Mononuclear cell (primary cell): ENCODE data around the gene ATP1A3. TPM values are rescaled to one million over a fixed set of nuclear protein-coding genes. Genes with fewer than 3 reads are reported as not detected.
"Not testable (repeated sequence)": the region's sequence is repeated elsewhere in the genome, so short reads cannot be mapped to it uniquely, and the experiment has no call there.

ENCODE experiments used
- H3K27me3 ChIP-seq: 2 replicates; pipeline ENCODE4 v1.6.0; 2011; ENCODE audit warnings: low read length, control low read depth; ENCODE audit not compliant: insufficient read depth
- H3K4me1 ChIP-seq: 2 replicates; pipeline ENCODE4 v1.5.1; 2011; ENCODE audit warnings: mild to moderate bottlenecking, low read length, control low read depth; ENCODE audit not compliant: insufficient read depth
- H3K4me3 ChIP-seq: 2 replicates; pipeline ENCODE4 v1.5.1; 2011; ENCODE audit warnings: mild to moderate bottlenecking, low read length, moderate library complexity
- H3K9me3 ChIP-seq: 2 replicates; pipeline ENCODE4 v1.5.1; 2011; ENCODE audit warnings: low read depth, mild to moderate bottlenecking, control low read depth, low read length
- total RNA-seq: library from RNA; depleted of rRNA; stranded (reverse); fragments of >200 nt; gene quantifications from one replicate; pipeline ENCODE4 v1.2.3, GENCODE V29; 2012

ATP1A3 gene
- total RNA-seq, 1 donor = 1.7 TPM

DNA sequence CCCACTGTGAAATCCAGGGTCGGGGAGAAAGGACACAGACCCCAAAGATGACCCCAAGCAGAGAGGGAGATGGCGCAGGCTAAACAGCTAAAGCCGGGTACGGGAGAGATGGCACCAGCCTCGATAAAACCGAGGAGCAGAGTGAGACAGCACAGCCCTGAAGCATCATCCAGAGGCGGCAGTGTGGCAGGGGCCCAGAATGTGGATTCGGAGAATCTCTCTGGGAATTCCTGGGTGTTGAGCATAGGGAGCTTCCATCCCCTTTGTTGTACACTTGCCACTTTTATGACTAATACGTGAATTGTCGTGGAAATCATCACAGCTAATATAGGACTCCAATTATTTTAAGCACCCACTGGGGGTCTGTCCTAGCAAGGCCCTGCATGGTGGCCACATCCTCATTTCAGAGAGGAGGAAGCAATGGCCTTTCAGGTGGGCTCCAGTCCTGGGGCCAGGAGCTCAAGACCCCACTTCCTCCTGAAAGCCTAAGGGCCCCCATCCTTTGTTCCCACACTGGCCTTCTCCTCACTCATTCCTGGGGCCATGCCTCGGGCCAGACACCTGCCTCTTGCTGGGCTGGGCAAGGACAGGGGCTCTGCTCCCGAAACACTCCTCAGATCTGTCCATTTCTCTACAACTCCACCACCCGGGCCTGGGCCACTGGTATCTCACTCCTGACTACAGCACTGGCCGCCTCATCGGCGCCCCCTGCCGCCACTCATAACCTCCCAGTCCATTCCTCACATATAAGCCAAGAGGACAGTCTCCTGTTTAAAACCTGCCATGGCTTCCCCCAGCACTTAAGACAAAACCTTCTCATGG is 29.3 kb upstream of the ATP1A3 start:
- Histone ChIP-seq H3K9me3 (no peaks in the 10 kb centered on the region), H3K4me3 (no peak overlapping the region), H3K27me3 (no peaks in the 10 kb centered on the region), H3K4me1 (no peaks in the 10 kb centered on the region)

DNA sequence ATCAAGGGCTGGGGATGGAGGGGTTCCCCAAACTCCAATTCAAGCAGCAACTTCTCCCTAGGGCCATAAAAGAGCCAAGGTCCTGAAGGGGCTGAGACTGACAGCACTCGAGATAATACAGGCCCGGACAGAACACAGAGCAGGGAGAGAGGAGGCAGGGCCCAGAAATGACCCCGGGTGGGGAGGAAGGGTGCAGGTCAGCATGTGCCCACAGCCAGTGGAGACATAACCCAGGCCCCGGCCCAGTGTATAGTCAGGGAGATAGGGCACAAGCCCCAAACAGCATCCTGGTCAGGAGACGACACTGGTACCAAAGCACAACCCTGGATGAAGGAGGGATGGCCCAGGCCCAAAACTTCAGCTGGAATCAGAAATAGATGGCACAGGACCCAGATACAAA is 28.6 kb upstream of the ATP1A3 start:
- Histone ChIP-seq H3K9me3 (no peaks in the 10 kb centered on the region), H3K4me1 (no peaks in the 10 kb centered on the region), H3K27me3 (no peaks in the 10 kb centered on the region), H3K4me3 (no peak overlapping the region)

DNA sequence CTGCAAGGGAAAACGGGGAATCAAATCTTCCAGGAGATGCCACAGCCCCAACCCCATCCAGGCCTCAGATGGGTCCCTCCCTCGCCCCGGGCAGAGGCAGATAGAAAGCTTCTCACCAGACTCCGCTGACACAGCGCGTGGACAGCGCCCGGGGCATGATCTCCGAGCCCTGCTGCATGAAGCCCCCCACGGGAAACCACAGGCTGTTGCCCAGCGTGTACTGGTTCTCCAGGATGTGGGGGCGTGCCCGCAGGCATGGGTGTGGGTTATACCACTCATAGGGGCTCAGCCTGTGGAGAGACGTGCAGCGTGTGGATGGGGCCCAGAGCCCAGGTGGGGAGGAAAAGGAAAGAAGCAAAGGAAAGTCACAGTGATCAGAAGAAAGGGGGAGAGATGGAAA is 27.2 kb upstream of the ATP1A3 start:
- Histone ChIP-seq H3K4me3 (no peak overlapping the region), H3K27me3 (no peaks in the 10 kb centered on the region), H3K4me1 (no peaks in the 10 kb centered on the region), H3K9me3 (no peaks in the 10 kb centered on the region)

DNA sequence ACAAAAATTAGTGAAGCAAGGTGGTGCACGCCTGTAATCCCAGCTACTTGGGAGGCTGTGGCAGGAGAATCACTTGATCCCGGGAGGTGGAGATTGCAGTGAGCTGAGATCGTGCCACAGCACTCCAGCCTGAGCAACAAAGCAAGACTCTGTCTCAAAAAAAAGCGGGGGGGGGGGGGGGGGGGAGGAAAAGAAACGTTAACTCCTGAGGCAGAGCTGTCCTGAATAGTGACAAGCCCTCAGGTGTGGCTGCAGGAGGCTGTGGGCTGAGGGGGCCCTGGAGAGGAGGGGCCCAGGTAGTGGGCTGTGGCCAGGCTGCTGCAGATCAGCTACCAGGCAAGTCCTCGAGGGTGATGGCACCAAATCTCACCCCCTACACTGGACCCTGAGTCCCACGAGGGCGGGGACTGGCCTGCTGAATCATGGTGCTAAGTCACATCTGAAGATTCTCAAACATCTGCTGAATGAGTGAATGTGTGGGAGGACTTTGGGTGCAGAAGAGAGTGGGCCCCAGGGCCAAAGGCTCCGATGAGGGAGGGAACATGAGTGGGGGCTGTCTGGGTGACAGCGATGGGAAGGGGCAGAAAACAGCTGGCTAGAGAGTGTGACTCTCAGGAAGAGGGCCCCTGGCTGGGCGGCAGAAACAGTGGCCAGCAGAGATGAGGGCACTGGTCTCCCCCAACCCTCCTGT is 24.6 kb upstream of the ATP1A3 start:
- Histone ChIP-seq H3K4me3 (no peak overlapping the region), H3K27me3 (no peaks in the 10 kb centered on the region), H3K4me1 (no peaks in the 10 kb centered on the region), H3K9me3 (no peaks in the 10 kb centered on the region)

DNA sequence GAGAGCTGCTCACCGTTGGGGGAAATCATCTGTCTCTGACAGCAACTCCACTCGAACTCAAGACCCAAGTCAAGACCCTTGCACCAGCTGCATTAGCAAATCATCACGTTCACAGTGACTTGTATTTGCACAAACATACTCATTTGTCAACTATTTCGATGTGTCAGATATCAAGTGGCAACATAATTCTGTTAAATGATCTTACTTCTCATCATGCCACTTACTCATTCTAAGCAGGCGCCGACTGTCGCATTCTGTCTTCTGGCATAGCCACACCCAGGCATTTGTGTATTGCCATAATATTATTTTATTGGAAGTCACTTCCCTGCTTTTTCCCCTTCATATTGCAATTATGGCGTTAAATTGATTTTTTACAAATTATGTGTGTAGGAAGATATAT is 23.0 kb upstream of the ATP1A3 start:
- no peaks in the 10 kb centered on the region for H3K9me3 ChIP-seq
- H3K27me3 ChIP-seq = no peaks in the 10 kb centered on the region
- H3K4me1 ChIP-seq = no peaks in the 10 kb centered on the region
- no peak overlapping the region for H3K4me3 ChIP-seq

DNA sequence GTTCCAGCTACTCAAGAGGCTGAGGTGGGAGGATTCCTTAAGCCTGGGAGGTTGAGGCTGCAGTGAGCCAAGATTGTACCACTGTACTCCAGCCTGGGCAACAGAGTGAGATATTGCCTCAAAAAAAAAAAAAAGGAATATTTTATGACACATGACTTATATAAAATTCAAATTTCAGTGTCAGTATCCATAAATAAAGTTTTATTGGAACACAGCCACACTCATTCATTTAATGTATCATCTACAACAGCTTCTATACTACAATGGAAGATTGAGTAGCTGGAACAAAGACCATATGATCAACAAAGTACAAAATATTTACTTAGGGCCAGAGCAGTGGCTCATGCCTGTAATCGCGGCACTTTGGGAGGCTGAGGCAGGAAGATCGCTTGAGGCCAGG is 18.7 kb upstream of the ATP1A3 start:
- not testable (repeated sequence) for H3K27me3 ChIP-seq, H3K4me1 ChIP-seq, H3K4me3 ChIP-seq, H3K9me3 ChIP-seq

DNA sequence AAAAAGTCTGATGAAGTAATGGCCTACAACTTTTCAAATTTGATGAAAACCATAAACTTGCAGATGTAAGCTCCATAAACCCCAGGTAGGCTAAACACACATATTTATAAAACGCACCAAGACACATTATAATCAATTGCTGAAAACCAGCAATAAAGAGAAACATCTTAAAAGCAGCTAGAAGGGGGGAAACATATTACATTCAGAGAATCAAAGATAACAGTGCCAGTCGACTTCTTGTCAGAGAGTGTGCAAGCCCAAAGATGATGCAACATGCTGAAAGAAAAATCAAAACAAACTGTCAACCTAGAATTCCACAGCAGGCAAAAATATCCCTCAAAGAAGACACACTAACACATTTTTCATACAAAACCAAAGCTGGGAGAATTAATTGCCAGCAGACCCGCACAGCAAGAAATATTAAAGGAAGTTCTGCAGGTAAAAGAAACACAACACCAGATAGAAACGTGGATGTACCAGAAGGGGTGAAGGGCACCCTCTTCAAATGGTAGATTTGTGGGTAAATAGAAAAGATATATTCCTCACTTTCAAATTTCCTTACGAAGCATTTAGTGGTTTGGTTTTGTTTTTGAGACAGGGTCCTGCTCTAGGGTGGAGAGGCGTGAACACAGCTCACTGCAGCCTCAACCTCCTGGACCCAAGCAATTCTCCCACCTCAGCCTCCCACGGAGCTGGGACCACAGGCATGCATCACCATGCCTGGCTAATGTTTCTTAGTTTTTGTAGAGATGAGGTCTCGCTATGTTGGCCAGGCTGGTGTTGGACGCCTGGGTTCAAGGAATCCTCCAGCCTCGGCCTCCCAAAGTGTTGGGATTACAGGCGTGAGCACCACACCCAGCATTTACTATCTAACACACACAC is 16.5 kb upstream of the ATP1A3 start:
- no peak overlapping the region for H3K4me3 ChIP-seq
- H3K4me1 ChIP-seq = no peaks in the 10 kb centered on the region
- no peaks in the 10 kb centered on the region for H3K9me3 ChIP-seq
- no peaks in the 10 kb centered on the region for H3K27me3 ChIP-seq

DNA sequence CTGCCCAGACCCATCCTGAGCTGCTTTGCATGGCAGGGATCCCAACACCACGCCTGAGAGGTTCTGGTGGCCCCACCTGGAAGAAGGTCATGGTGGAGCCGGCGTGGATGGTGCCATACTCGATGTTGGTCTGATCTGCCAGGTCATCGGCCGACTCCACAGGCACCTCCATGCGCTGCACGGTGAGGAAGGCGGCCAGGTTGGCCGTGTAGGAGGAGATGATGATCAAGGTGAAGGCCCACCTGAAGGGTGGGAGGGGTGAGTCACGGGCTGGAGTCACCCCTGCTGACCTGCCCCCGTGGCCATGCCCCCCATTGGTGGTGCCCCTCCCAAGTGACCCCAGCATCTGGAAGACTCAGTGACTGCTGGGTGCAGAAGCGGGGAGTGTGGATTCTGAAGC is 12.5 kb upstream of the ATP1A3 start:
- Histone ChIP-seq H3K4me1 (no peaks in the 10 kb centered on the region), H3K9me3 (no peaks in the 10 kb centered on the region), H3K27me3 (no peaks in the 10 kb centered on the region), H3K4me3 (no peak overlapping the region)

DNA sequence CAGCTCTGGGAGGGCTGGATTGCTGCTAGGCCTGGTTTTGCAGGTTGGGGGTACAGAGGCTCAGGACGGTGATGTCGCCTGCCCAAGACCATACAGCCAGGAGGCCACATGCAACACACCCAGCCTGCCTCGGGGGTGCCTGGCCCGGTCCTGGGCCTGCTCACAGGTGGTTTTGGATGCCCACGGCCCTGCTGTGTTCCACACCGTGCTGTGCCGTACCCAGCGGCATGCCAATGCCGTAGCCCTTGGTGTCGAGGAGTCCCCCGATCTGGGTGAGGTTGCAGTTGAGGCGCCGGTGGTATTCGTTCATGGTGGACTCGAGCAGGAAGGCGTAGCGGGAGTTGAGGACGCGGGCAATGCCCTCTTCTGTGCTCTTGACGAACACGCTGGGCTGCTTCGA is 11.5 kb upstream of the ATP1A3 start:
- peaks cover under 1% of the 10 kb centered on the region for H3K27me3 ChIP-seq
- H3K4me1 ChIP-seq = no peaks in the 10 kb centered on the region
- H3K9me3 ChIP-seq = no peaks in the 10 kb centered on the region
- no peak overlapping the region for H3K4me3 ChIP-seq

DNA sequence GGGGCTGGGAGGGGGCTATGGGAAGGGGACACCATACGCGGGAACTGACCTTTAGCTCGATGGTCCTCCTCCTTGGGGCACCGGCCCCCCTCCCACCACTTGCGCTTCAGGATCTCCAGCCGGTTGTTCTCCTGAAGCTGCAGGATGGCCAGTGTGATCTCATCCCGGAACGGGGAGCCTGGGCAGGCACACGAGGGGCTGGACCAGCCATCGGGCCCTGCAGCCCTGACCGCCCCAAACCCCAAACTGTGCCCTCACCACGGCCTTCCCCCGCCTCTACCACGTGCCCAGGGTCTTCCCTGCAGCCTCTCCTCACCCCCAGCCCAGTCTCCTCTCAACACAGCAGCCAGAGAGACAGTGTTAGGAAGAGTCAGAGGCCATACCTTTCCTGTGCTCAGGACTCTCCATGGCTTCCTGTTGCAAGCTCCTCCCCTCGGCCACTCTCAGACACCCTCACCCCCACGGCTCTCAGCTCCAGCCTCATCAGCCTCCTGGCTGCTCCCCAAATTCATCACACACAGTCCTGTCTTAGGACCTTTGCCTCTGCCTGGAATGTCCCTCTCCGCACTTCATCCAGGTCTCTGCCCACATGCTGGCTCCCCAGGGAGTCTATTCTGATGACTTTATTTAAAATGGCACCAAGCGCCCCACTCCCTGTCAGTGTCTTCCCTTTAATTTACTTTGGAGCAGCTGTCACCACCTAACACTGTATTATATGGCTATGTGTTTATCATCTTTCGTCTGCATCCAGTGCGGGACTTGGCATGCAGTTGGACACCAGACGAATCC is 9.7 kb upstream of the ATP1A3 start:
- Histone ChIP-seq H3K9me3 (no peaks in the 10 kb centered on the region), H3K4me3 (no peak overlapping the region), H3K27me3 (peaks cover 13% of the 10 kb centered on the region), H3K4me1 (no peaks in the 10 kb centered on the region)

DNA sequence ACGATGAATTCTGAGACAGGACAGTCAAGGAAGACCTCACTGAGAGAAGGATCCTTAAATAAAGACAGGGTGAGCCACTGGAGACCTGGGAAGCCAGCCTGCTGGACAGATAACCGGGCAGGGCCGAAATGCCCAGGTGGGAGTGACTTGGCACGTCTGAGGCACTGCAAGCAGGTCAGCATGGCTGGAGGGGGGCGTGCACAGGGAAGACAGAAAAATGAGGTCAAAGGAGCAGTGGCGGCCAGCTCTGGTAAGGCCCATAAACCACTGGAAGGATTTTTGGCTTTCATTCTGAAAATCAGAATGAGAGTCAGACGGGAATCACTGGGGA is 5.8 kb upstream of the ATP1A3 start:
- Histone ChIP-seq H3K27me3 (peaks cover 40% of the 10 kb centered on the region), H3K4me3 (no peak overlapping the region), H3K4me1 (peaks cover 10% of the 10 kb centered on the region), H3K9me3 (no peaks in the 10 kb centered on the region)

DNA sequence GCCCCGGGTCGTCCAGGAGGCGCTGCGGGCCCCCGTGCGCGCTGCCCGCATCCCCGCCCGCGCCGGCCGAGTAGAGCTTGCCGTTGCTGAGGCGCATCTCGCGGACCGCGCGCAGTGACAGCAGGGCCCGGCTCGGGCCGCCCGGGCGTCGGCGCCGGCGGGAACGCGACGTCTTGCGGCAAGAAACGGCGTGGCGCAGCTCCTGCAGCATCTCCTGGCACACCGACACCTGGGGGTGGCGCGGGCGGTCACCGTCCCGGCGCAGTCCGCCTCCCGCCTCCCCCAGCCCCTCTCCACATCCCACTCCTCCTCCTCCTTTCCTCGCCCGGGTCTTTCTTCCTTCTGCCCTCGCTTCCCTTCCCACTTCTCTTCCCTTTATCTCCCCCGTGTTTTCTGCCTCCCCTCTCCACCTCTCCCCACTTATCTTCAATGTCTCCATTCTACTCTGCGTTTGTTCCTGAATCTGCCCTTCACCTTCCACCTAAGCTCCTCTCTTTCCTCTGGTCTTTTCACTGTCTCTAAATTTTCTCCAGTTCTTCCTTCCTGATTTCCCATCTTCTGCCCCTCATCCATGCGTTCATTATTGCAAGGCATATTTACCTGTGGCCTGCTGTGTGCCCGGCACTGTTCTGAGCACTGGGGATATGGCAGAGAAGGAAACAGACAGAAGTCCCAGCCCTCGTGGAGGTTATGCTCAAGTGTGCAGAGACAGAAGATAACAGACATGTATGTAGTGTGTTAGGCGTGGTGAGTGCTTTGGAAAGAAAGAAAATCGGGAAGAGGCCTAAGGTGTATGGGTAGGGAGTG is 5.2 kb upstream of the ATP1A3 start:
- Histone ChIP-seq H3K4me1 (peaks cover 10% of the 10 kb centered on the region), H3K27me3 (peaks cover 43% of the 10 kb centered on the region), H3K4me3 (no peak overlapping the region), H3K9me3 (no peaks in the 10 kb centered on the region)

DNA sequence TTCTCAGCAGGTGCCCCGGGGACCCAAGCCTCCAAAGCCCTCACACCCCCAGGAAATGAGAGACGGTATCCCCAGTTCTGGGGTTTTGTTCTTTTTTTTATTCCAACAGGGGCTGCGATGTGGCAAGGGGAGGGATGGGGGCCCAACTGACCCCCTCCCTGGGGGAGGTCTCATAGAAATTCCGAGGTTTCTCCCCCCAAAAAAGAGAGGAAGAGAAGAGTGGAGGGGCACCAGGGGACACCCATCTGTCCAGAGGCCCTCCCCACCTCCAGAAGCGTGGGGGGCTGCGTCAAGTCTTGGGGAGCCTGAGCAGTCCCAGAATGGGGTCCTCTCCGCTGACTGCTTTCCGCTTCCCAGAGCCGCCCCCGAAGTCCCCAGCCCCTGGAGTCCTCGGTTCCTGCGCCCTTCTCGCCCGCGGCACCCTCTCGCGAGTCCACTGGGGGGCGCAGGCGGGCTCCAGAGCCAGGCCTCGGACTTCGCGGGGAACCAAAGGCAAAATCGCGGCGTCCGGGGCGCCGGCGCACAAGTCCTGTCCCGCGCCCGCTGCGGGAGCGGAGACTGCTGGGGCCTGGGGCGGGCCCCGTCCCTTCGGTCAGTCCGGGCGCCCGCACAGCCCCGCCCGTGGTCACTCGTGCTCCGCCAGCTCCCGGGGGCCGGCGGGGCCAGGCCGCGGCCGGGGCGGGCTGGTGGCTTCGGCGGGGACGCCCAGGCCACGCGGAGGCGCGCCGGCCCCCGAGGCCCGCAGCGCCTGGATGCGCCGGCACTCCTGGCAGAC is 4.4 kb upstream of the ATP1A3 start:
- Histone ChIP-seq H3K27me3 (peaks cover 43% of the 10 kb centered on the region), H3K4me1 (peaks cover 14% of the 10 kb centered on the region), H3K4me3 (no peak overlapping the region), H3K9me3 (no peaks in the 10 kb centered on the region)
